T-cell (primary cell): ENCODE results near the gene MPRIP. TPM values are rescaled to one million over a fixed set of nuclear protein-coding genes. Genes with fewer than 3 reads are reported as not detected.

ENCODE experiments used
- ATAC-seq, 4 experiments: fragments of 200-7000 bp in 3 of 4; fragments of 150-1000 bp in 1 of 4; cut with Tn5 transposase; replicated peaks in 1 of 4; 1 replicate in 3 of 4; 2 replicates in 1 of 4; pipeline ENCODE4 v1.10.0; 2021; ENCODE audit warnings: moderate library complexity in 3 of 4, mild to moderate bottlenecking in 2 of 4, moderate number of reproducible peaks in 1 of 4
- CTCF ChIA-PET, 2 donors: fragments of 300-600 bp; sonication (Branson Sonifier 250); formaldehyde crosslinking; loops; one replicate each; lab custom pipeline; 2022; ENCODE audit warnings: antibody characterized with exemption in 2 of 2; lab: Charles Lee
- POLR2A ChIA-PET, 2 donors: fragments of 300-600 bp; sonication (Branson Sonifier 250); formaldehyde crosslinking; loops; one replicate each; lab custom pipeline; 2022; ENCODE audit warnings: antibody characterized with exemption in 2 of 2; lab: Charles Lee
- DNase-seq, 35 experiments: peaks; one replicate each; pipeline versions ENCODE4 v3.0.0 to v3.0.0-alpha.2; 2013 to 2023
- H3K27ac ChIP-seq: one replicate; pipeline ENCODE4 v1.5.1; 2013; ENCODE audit warnings: low read length
- H3K27me3 ChIP-seq, 2 experiments: replicated peaks in 1 of 2; 1 replicate in 1 of 2; 2 replicates in 1 of 2; pipeline versions ENCODE4 v1.6.1 to v1.7.0; 2013; ENCODE audit warnings: low read length in 1 of 2, mixed read lengths in 1 of 2; ENCODE audit not compliant: control insufficient read depth in 2 of 2, insufficient read depth in 2 of 2; ENCODE audit errors: extremely low read depth in 1 of 2
- H3K36me3 ChIP-seq, 2 donors: 1 replicate in 1 of 2; 2 replicates in 1 of 2; pipeline versions ENCODE4 v1.6.1 to v1.7.0; 2013; ENCODE audit warnings: low read length in 1 of 2; ENCODE audit not compliant: control insufficient read depth in 2 of 2, insufficient read depth in 1 of 2; ENCODE audit errors: extremely low read depth in 1 of 2
- H3K4me1 ChIP-seq, 2 experiments: 1 replicate in 1 of 2; 2 replicates in 1 of 2; pipeline versions ENCODE4 v1.6.1 to v1.7.0; 2013; ENCODE audit warnings: low read length in 2 of 2, mixed read lengths in 1 of 2; ENCODE audit not compliant: insufficient read depth in 2 of 2, control insufficient read depth in 1 of 2; ENCODE audit errors: extremely low read depth in 1 of 2
- H3K4me3 ChIP-seq, 2 donors: 1 replicate in 1 of 2; 2 replicates in 1 of 2; pipeline versions ENCODE4 v1.5.1 to v1.7.0; 2013; ENCODE audit warnings: mild to moderate bottlenecking in 2 of 2, low read length in 1 of 2, moderate library complexity in 1 of 2; ENCODE audit not compliant: control insufficient read depth in 1 of 2; ENCODE audit errors: extremely low read depth in 1 of 2
- H3K9me3 ChIP-seq: 2 replicates; pipeline ENCODE4 v1.7.0; 2013
- H3K27ac Mint-ChIP-seq, 2 donors: one replicate each; pipeline ENCODE4 v1.8.0; 2020 to 2021; ENCODE audit warnings: mild to moderate bottlenecking in 2 of 2, mixed read lengths in 2 of 2
- H3K27me3 Mint-ChIP-seq, 2 donors: one replicate each; pipeline ENCODE4 v1.8.0; 2021 to 2022; ENCODE audit warnings: mixed read lengths in 2 of 2
- H3K36me3 Mint-ChIP-seq: one replicate; pipeline ENCODE4 v1.8.0; 2021; ENCODE audit warnings: mixed read lengths
- H3K4me1 Mint-ChIP-seq, 3 donors: one replicate each; pipeline ENCODE4 v1.8.0; 2020 to 2022; ENCODE audit warnings: mixed read lengths in 3 of 3, mild to moderate bottlenecking in 1 of 3
- H3K4me3 Mint-ChIP-seq, 3 donors: one replicate each; pipeline ENCODE4 v1.8.0; 2020 to 2022; ENCODE audit warnings: mild to moderate bottlenecking in 3 of 3, mixed read lengths in 3 of 3, moderate library complexity in 3 of 3
- H3K9me3 Mint-ChIP-seq, 3 donors: one replicate each; pipeline ENCODE4 v1.8.0; 2020 to 2022; ENCODE audit warnings: mixed read lengths in 3 of 3
- WGBS: methylation state at CpG from one replicate; pipeline ENCODE4 v1.1.5; 2013; ENCODE audit warnings: missing lambda C conversion rate; ENCODE audit not compliant: insufficient coverage; 5-methylcytosine and 5-hydroxymethylcytosine counted together
- total RNA-seq, 35 experiments: library from RNA in 6 of 35; stranded (reverse) in 6 of 35; fragments of 120-200 nt in 1 of 35; gene quantifications; one replicate each; pipeline versions ENCODE4 v1.2.1 to v1.2.4 and lab custom pipeline; 2013 to 2026

MPRIP gene
- total RNA-seq, 5 donors from 2014 or later (not counting 1 experiment from before 2014, with no cell fraction given): 189 to 266 (median 247) TPM

DNA sequence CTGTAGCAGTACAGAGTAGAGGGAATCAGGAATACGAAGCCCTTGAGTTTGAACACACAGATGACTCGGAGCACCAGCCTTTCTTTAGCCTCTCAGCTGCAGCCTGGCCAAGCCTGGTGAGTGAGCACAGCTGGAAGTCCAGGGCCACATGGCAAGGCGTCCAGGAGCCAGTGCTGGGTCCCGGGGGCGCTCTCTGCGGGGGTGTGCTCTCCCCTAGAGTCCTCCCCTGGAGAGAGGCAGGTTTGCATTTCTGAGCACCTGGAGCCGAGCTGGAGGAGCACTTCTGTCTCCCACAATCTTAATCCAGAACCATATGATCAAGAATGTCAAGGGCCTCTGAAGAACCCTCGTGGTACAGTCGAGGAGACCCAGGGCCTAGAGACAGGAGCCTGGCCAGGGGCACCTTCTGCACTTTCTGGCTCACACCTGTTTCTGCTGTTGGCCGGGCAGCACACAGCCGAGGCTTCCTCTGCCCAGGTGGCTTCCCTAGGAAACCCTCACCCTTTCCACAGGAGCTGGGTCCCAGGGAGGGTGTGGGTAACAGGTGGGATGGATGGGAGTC lies 85.6 kb downstream of the MPRIP start:
- POLR2A ChIA-PET: no interaction called here
- Histone ChIP-seq H3K27me3 (no peaks in the 10 kb centered on the region), H3K9me3 (no peaks in the 10 kb centered on the region), H3K27ac (peak overlapping the region; percentile 63), H3K36me3 (peaks cover 18 to 53% of the 10 kb centered on the region in 2 donors), H3K4me3 (no peak overlapping the region), H3K4me1 (peaks cover 20 to 67% of the 10 kb centered on the region in 2 experiments)
- CTCF ChIA-PET: no interaction called here
- Mint-ChIP-seq H3K36me3 (peaks cover 13% of the 10 kb centered on the region), H3K9me3 (no peaks in the 10 kb centered on the region), H3K27me3 (no peaks in the 10 kb centered on the region), H3K27ac (peak overlapping the region; percentile 92 to 95), H3K4me3 (no peak overlapping the region), H3K4me1 (peaks cover 38 to 65% (median 49%) of the 10 kb centered on the region in 3 donors)
- ATAC-seq: no peak
- WGBS: 94% methylated on average over 9 of the region's 11 CpGs
- no peak for DNase-seq

DNA sequence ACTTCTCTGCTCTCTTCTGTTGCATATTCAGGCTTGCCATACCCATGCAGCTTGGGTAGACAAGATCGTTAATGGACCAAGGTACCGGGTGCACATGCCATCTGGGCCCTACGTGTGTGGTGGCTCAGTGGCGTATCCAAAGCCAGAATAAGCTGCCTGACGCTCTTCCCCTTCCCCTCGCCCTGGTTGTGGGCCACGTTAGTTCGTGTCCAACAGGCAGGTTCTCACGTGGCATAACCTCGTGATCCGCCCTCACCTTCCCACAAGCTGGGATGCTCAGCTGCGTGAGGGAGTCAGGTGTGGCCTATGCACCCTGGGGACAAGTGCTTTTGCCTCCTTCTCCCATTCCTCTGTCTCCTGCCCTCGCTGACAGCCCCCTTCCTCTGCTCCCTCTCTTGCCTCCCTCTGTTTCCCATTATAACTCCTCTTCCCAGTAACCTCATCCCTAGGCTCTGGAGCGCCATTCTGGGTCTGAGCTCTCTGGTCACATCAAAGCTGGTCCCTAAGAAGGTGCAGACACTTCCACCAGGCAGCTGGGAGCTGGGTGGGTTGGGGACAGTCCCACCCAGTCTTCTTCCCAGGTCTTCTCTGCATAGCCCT lies 86.3 kb downstream of the MPRIP start:
- CTCF ChIA-PET: no interaction called here
- Histone ChIP-seq H3K4me3 (no peak overlapping the region), H3K27ac (no peak overlapping the region), H3K27me3 (no peaks in the 10 kb centered on the region), H3K4me1 (peaks cover 20 to 63% of the 10 kb centered on the region in 2 experiments), H3K36me3 (peaks cover 21 to 60% of the 10 kb centered on the region in 2 donors), H3K9me3 (no peaks in the 10 kb centered on the region)
- POLR2A ChIA-PET: no interaction called here
- H3K9me3 Mint-ChIP-seq: no peaks in the 10 kb centered on the region
- WGBS: 92% methylated on average over 13 of the region's 14 CpGs
- ATAC-seq (no peak), DNase-seq (no peak)
- H3K4me1 Mint-ChIP-seq: peaks cover 34 to 61% (median 46%) of the 10 kb centered on the region in 3 donors
- H3K4me3 Mint-ChIP-seq: no peak overlapping the region
- H3K27ac Mint-ChIP-seq: peak overlapping the region; percentile 15 to 48
- no peaks in the 10 kb centered on the region for H3K27me3 Mint-ChIP-seq
- H3K36me3 Mint-ChIP-seq: peaks cover 13% of the 10 kb centered on the region

DNA sequence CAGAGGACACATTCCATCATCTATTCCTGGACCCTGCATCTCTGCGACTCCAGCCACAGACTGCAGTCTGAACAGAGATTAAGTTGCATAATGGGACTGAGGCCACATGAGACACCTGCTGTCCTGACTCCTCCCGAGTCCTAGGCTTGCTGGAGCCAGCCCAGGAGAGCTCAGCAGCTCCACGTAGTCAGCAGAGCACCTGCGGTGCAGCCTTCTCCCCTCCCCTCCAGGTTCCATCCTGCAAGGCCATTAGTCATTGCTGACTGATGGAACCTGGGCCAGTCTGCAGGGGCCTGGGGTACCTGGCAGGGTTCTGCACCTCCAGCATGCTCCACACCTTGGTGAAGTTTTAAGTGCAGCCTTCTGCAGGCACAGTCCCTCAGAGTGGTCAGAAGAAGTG lies 87.2 kb downstream of the MPRIP start:
- Histone ChIP-seq H3K4me1 (peaks cover 18 to 55% of the 10 kb centered on the region in 2 experiments), H3K27me3 (no peaks in the 10 kb centered on the region), H3K9me3 (no peaks in the 10 kb centered on the region), H3K27ac (no peak overlapping the region), H3K4me3 (no peak overlapping the region), H3K36me3 (peaks cover 21 to 60% of the 10 kb centered on the region in 2 donors)
- Mint-ChIP-seq H3K27ac (no peak overlapping the region), H3K9me3 (no peaks in the 10 kb centered on the region), H3K4me3 (no peak overlapping the region), H3K4me1 (peaks cover 25 to 52% (median 37%) of the 10 kb centered on the region in 3 donors), H3K27me3 (no peaks in the 10 kb centered on the region), H3K36me3 (peaks cover 13% of the 10 kb centered on the region)
- WGBS: 92% methylated on average over 3 of the region's 4 CpGs
- ChIA-PET CTCF (no interaction called here), POLR2A (no interaction called here)
- ATAC-seq: no peak
- no peak for DNase-seq

DNA sequence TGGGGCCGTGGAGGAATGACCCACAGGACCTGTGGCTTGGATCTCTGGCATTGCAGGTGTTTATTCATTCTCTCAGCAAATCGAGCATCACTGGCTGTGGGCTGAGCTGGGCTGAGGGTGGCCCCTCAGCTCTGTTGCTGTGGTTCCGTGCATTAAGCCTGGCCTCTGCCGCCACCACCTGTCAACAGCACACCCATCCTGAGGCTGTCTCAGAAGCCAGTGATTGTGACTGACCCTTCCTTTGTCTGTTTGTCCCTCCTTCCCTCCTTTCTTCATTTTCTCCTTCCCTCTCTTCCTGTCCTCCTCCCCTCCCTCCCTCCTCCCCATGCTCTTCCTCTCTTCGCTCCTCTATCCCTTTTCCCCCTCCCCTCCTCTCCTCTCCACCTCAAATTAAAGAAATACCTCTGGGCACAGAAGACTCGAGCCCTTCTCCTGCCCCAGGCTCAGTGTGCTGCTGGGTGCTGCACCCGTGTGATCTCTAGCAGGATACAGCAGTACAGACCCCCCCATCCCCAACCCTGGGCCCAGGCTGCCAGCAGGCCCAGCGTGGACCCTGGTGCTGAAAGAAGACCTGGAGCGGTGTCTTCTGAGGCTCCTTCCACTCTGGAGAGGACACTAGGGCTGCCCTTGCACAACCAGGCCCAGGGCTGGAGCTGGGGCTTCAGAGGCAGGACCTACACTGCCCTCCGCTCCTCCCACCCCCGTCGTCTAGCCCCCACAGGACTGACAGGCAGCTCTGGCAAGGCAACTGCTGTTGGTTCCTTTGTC lies 88.0 kb downstream of the MPRIP start:
- Histone ChIP-seq H3K27me3 (no peaks in the 10 kb centered on the region), H3K36me3 (peaks cover 21 to 66% of the 10 kb centered on the region in 2 donors), H3K4me3 (no peak overlapping the region), H3K9me3 (no peaks in the 10 kb centered on the region), H3K4me1 (peaks cover 11 to 47% of the 10 kb centered on the region in 2 experiments), H3K27ac (no peak overlapping the region)
- no peak for ATAC-seq
- ChIA-PET POLR2A (interaction anchor here in 1 of 2 donors (0.6 kb wide), 1 partner anchor 363 kb away, joined by 3 read pairs; no protein-coding TSS in a partner anchor), CTCF (no interaction called here)
- Mint-ChIP-seq H3K27me3 (no peaks in the 10 kb centered on the region), H3K4me3 (no peak overlapping the region), H3K36me3 (peaks cover 13% of the 10 kb centered on the region), H3K4me1 (peaks cover 17 to 44% (median 29%) of the 10 kb centered on the region in 3 donors), H3K9me3 (no peaks in the 10 kb centered on the region), H3K27ac (no peak overlapping the region)
- DNase-seq: no peak
- WGBS: 86% methylated on average over 10 of the region's 12 CpGs

DNA sequence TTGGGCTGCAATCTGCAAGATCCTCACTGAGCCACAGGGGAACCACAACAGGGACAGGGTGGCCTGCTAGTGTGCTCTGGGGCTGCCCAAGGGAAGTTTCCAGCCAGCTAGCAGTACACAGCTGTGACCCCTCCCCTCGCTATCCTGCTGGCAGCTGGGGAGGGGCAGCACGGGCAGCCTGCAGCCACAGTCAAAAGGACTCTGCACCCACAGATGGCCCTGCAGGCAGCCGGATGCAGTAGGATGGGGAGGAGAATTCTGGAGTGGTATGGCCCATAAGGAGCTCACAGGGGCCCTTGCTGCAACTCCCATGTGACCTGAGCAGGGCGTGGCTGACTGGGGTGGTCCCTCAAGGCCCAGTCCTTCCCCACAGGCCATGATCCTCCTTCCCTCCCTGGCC lies 89.6 kb downstream of the MPRIP start:
- no peak overlapping the region for H3K27ac ChIP-seq
- no peak overlapping the region for H3K4me3 ChIP-seq
- Mint-ChIP-seq H3K9me3 (no peaks in the 10 kb centered on the region), H3K4me1 (peaks cover 5 to 29% (median 14%) of the 10 kb centered on the region in 3 donors), H3K36me3 (peaks cover 22% of the 10 kb centered on the region), H3K4me3 (no peak overlapping the region), H3K27ac (no peak overlapping the region), H3K27me3 (no peaks in the 10 kb centered on the region)
- H3K9me3 ChIP-seq: no peaks in the 10 kb centered on the region
- ChIA-PET POLR2A (no interaction called here), CTCF (no interaction called here)
- peaks cover 21 to 79% of the 10 kb centered on the region in 2 donors for H3K36me3 ChIP-seq
- peaks cover 0 to 32% of the 10 kb centered on the region in 2 experiments for H3K4me1 ChIP-seq
- no peak for ATAC-seq
- 100% methylated on average over 1 of the region's 4 CpGs for whole genome bisulfite sequencing
- H3K27me3 ChIP-seq: no peaks in the 10 kb centered on the region
- no peak for DNase-seq

DNA sequence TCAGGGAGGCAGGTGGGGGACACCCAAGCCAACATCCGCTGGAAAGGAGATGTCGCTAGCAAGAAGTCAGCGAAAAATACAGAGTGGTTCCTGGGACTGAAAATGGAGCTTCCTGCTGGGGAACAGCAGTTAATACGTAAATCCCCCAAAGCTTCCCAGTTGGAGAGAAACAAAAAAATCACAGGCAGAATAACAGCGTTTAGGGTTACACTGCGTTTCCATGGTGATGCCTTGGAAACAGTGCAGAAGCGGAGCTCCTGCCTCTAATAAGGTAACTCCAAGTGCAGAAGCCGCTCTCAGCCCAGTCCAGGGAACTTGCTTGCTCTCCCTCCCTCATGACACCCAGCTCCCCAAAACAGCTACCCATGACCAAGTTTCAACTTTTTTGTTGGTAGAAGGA lies 90.5 kb downstream of the MPRIP start:
- H3K36me3 ChIP-seq: peaks cover 17 to 76% of the 10 kb centered on the region in 2 donors
- peaks cover 30% of the 10 kb centered on the region for H3K36me3 Mint-ChIP-seq
- no peak overlapping the region for H3K4me3 ChIP-seq
- H3K4me1 Mint-ChIP-seq: peaks cover 5 to 20% (median 8%) of the 10 kb centered on the region in 3 donors
- H3K27ac Mint-ChIP-seq: no peak overlapping the region
- H3K9me3 Mint-ChIP-seq: no peaks in the 10 kb centered on the region
- H3K4me3 Mint-ChIP-seq: no peak overlapping the region
- ChIA-PET CTCF (no interaction called here), POLR2A (no interaction called here)
- peaks cover 0 to 23% of the 10 kb centered on the region in 2 experiments for H3K4me1 ChIP-seq
- no peaks in the 10 kb centered on the region for H3K9me3 ChIP-seq
- DNase-seq (no peak), ATAC-seq (no peak)
- H3K27me3 Mint-ChIP-seq: no peaks in the 10 kb centered on the region
- no peak overlapping the region for H3K27ac ChIP-seq
- H3K27me3 ChIP-seq: no peaks in the 10 kb centered on the region
- 100% methylated on average over 5 of the region's 8 CpGs for WGBS
